LNCaP clone FGC (cell line): Measurements from ENCODE around the gene ASAP2.

Source experiments
- DNase-seq: peaks from one replicate; pipeline ENCODE4 v3.0.0-alpha.2; 2011; ENCODE audit warnings: low read depth
- H3K4me3 ChIP-seq: 2 replicates; pipeline ENCODE4 v1.5.1; 2011; ENCODE audit warnings: mild to moderate bottlenecking, low read depth, low read length, control low read depth
- CTCF ChIP-seq: IDR thresholded peaks from 2 replicates; pipeline ENCODE4 v1.5.1; 2012; ENCODE audit warnings: mild to moderate bottlenecking; ENCODE audit not compliant: control insufficient read depth, insufficient read depth; ENCODE audit errors: extremely low read depth

The ASAP2 gene

GRCh38 chr2:9408641-9409151, 202.1 kb downstream of the ASAP2 start:
- no peak for TF ChIP-seq CTCF
- H3K4me3 ChIP-seq: no peak overlapping the region
- peak; percentile 90 for DNase-seq

- no peak for TF ChIP-seq CTCF
- no peak for DNase-seq
- no peak overlapping the region for H3K4me3 ChIP-seq
These were observed 203.5 kb downstream of the ASAP2 start for GRCh38 chr2:9410108-9410507.

- no peak for DNase-seq
- no peak overlapping the region for H3K4me3 ChIP-seq
- no peak for TF ChIP-seq CTCF
These were observed 206.2 kb downstream of the ASAP2 start for GRCh38 chr2:9412781-9413180.

- H3K4me3 ChIP-seq: no peak overlapping the region
- TF ChIP-seq CTCF: no peak
- no peak for DNase-seq
These were observed 209.0 kb downstream of the ASAP2 start for GRCh38 chr2:9415516-9416169.

GRCh38 chr2:9416267-9416961, 209.8 kb downstream of the ASAP2 start:
- TF ChIP-seq CTCF: no peak
- no peak overlapping the region for H3K4me3 ChIP-seq

GRCh38 chr2:9416962-9417316, 210.3 kb downstream of the ASAP2 start:
- no peak for TF ChIP-seq CTCF
- DNase-seq: no peak
- no peak overlapping the region for H3K4me3 ChIP-seq

More at GRCh38 chr2:9416267-9416961, 209.8 kb downstream of the ASAP2 start:
- no peak for DNase-seq

GRCh38 chr2:9417725-9418124, 211.1 kb downstream of the ASAP2 start:
- TF ChIP-seq CTCF: no peak
- no peak for DNase-seq
- H3K4me3 ChIP-seq: no peak overlapping the region
